IMR-90 (cell line): ENCODE results near the gene LY86. TPM values are rescaled to one million over a fixed set of nuclear protein-coding genes. Genes with fewer than 3 reads are reported as not detected.

Experiments used
- ATAC-seq: fragments of 200-7000 bp; cut with Tn5 transposase; 2 replicates; pipeline ENCODE4 v1.9.1; 2020; ENCODE audit warnings: low read depth, mild to moderate bottlenecking, moderate library complexity
- BruUV-seq: library from RNA; stranded (reverse); fragments of 400-500 nt; replicated peaks from 2 replicates; lab custom pipeline; 2021; lab: Mats Ljungman, UMichigan
- CTCF ChIA-PET: fragments of 300-600 bp; formaldehyde crosslinking; extraction: SDS; loops from one replicate; lab custom pipeline; 2021; ENCODE audit warnings: antibody characterized with exemption; lab: Yijun Ruan, JAX
- POLR2A ChIA-PET: fragments of 300-600 bp; sonication (Branson Sonifier 250); formaldehyde crosslinking; loops from one replicate; lab custom pipeline; 2022; ENCODE audit warnings: antibody characterized with exemption; ENCODE audit not compliant: unreplicated experiment; lab: Charles Lee
- DNase-seq: peaks from one replicate; pipeline ENCODE4 v3.0.0; 2013
- H2AFZ ChIP-seq: replicated peaks from 2 replicates; pipeline ENCODE3; 2013; ENCODE audit warnings: low read length, mild to moderate bottlenecking; ENCODE audit not compliant: poor library complexity
- H2AK5ac ChIP-seq: 2 replicates; pipeline ENCODE4 v1.6.1; 2013; ENCODE audit warnings: low read depth, low read length, inconsistent platforms
- H2AK9ac ChIP-seq: replicated peaks from 2 replicates; pipeline ENCODE3; 2013; ENCODE audit warnings: mild to moderate bottlenecking, low read depth, low read length, moderate library complexity; ENCODE audit not compliant: poor library complexity
- H2BK120ac ChIP-seq: 2 replicates; pipeline ENCODE4 v1.6.1; 2013; ENCODE audit warnings: low read depth, low read length, inconsistent platforms
- H2BK15ac ChIP-seq: 3 replicates; pipeline ENCODE4 v1.6.1; 2013; ENCODE audit warnings: low read depth, low read length, inconsistent platforms
- H2BK20ac ChIP-seq: 2 replicates; pipeline ENCODE4 v1.6.1; 2013; ENCODE audit warnings: low read depth, mild to moderate bottlenecking, inconsistent platforms, low read length, moderate library complexity
- H2BK5ac ChIP-seq: 2 replicates; pipeline ENCODE4 v1.6.1; 2013; ENCODE audit warnings: mild to moderate bottlenecking, low read depth, low read length, inconsistent platforms; ENCODE audit not compliant: poor library complexity, severe bottlenecking
- H3K14ac ChIP-seq: replicated peaks from 2 replicates; pipeline ENCODE4 v1.6.1; 2013; ENCODE audit warnings: low read depth, low read length, inconsistent platforms
- H3K18ac ChIP-seq: 2 replicates; pipeline ENCODE4 v1.6.1; 2013; ENCODE audit warnings: low read depth, low read length, control low read depth
- H3K23ac ChIP-seq: 2 replicates; pipeline ENCODE4 v1.6.1; 2013; ENCODE audit warnings: low read depth, low read length, inconsistent platforms
- H3K27ac ChIP-seq: 2 replicates; pipeline ENCODE4 v1.5.1; 2013; ENCODE audit warnings: mild to moderate bottlenecking, control low read depth, low read length; ENCODE audit not compliant: insufficient read depth
- H3K27me3 ChIP-seq: 2 replicates; pipeline ENCODE4 v1.6.1; 2013; ENCODE audit warnings: low read length; ENCODE audit not compliant: control insufficient read depth, insufficient read depth
- H3K36me3 ChIP-seq: 2 replicates; pipeline ENCODE4 v1.6.1; 2013; ENCODE audit warnings: low read length, mixed read lengths; ENCODE audit not compliant: control insufficient read depth, insufficient read depth
- H3K4ac ChIP-seq: 2 replicates; pipeline ENCODE4 v1.6.1; 2013; ENCODE audit warnings: low read depth, low read length, inconsistent platforms
- H3K4me1 ChIP-seq: 2 replicates; pipeline ENCODE4 v1.6.1; 2013; ENCODE audit warnings: low read length, mixed read lengths; ENCODE audit not compliant: control insufficient read depth, insufficient read depth
- H3K4me2 ChIP-seq: 2 replicates; pipeline ENCODE4 v1.6.1; 2013; ENCODE audit warnings: low read depth, mild to moderate bottlenecking, control low read depth, low read length, moderate library complexity
- H3K4me3 ChIP-seq: 2 replicates; pipeline ENCODE4 v1.5.1; 2013; ENCODE audit warnings: low read depth, mild to moderate bottlenecking, control low read depth, low read length, moderate library complexity; ENCODE audit not compliant: insufficient read depth
- H3K56ac ChIP-seq: 2 replicates; pipeline ENCODE4 v1.6.1; 2013; ENCODE audit warnings: low read length, inconsistent platforms; ENCODE audit not compliant: insufficient read depth; ENCODE audit errors: extremely low read depth
- H3K79me1 ChIP-seq, 2 experiments: 2 replicates each; pipeline ENCODE4 v1.6.1; 2013; ENCODE audit warnings: low read length in 2 of 2, inconsistent platforms in 1 of 2, low read depth in 1 of 2
- H3K9ac ChIP-seq: 2 replicates; pipeline ENCODE4 v1.6.1; 2013; ENCODE audit warnings: low read depth, low read length, control low read depth
- H3K9me1 ChIP-seq: 2 replicates; pipeline ENCODE4 v1.6.1; 2013; ENCODE audit warnings: low read length, inconsistent platforms; ENCODE audit not compliant: insufficient read depth
- H3K9me3 ChIP-seq: 2 replicates; pipeline ENCODE4 v1.6.1; 2013; ENCODE audit warnings: low read length; ENCODE audit not compliant: control insufficient read depth, insufficient read depth
- H4K20me1 ChIP-seq: 2 replicates; pipeline ENCODE4 v1.6.1; 2013; ENCODE audit warnings: low read length, inconsistent platforms; ENCODE audit not compliant: insufficient read depth
- H4K5ac ChIP-seq: 2 replicates; pipeline ENCODE4 v1.6.1; 2013; ENCODE audit warnings: mild to moderate bottlenecking, low read depth, low read length, control low read depth
- H4K8ac ChIP-seq, 2 experiments: 2 replicates each; pipeline ENCODE4 v1.6.1; 2013; ENCODE audit warnings: low read depth in 2 of 2, low read length in 2 of 2, control low read depth in 1 of 2, inconsistent platforms in 1 of 2
- H4K91ac ChIP-seq: 2 replicates; pipeline ENCODE4 v1.6.1; 2013; ENCODE audit warnings: low read depth, low read length, inconsistent platforms; ENCODE audit not compliant: insufficient read depth
- BHLHE40 ChIP-seq: fragments of 150-350 bp; IDR thresholded peaks from 2 replicates; pipeline ENCODE4 v1.6.1; 2016; ENCODE audit warnings: mild to moderate bottlenecking, low read depth, low read length
- CEBPB ChIP-seq: IDR thresholded peaks from 2 replicates; pipeline ENCODE4 v1.6.1; 2012; ENCODE audit warnings: low read depth, low read length, improper control_type of control experiment
- CHD1 ChIP-seq: IDR thresholded peaks from 2 replicates; pipeline ENCODE4 v1.6.1; 2012; ENCODE audit warnings: low read depth, low read length, improper control_type of control experiment
- FOS ChIP-seq: fragments of 150-350 bp; IDR thresholded peaks from 2 replicates; pipeline ENCODE4 v1.6.1; 2016; ENCODE audit warnings: low read depth, low read length
- MAFK ChIP-seq: IDR thresholded peaks from 2 replicates; pipeline ENCODE4 v1.6.1; 2012; ENCODE audit warnings: low read depth, low read length, improper control_type of control experiment
- MAZ ChIP-seq: IDR thresholded peaks from 2 replicates; pipeline ENCODE4 v1.6.1; 2012; ENCODE audit warnings: low read depth, mild to moderate bottlenecking, low read length, improper control_type of control experiment, moderate library complexity, borderline replicate concordance
- MXI1 ChIP-seq: IDR thresholded peaks from 2 replicates; pipeline ENCODE4 v1.6.1; 2012; ENCODE audit warnings: low read depth, mild to moderate bottlenecking, low read length, moderate library complexity, borderline replicate concordance
- NFE2L2 ChIP-seq: fragments of 150-350 bp; IDR thresholded peaks from 2 replicates; pipeline ENCODE4 v1.6.1; 2016; ENCODE audit warnings: low read depth, mild to moderate bottlenecking, low read length
- POLR2A ChIP-seq: IDR thresholded peaks from 2 replicates; pipeline ENCODE4 v1.6.1; 2012; ENCODE audit warnings: mild to moderate bottlenecking, low read depth, low read length
- RAD21 ChIP-seq: IDR thresholded peaks from 2 replicates; pipeline ENCODE4 v1.6.1; 2012; ENCODE audit warnings: low read length, improper control_type of control experiment
- RCOR1 ChIP-seq: IDR thresholded peaks from 2 replicates; pipeline ENCODE4 v1.6.1; 2012; ENCODE audit warnings: mild to moderate bottlenecking, low read length, improper control_type of control experiment; ENCODE audit not compliant: insufficient replicate concordance
- RFX5 ChIP-seq: IDR thresholded peaks from 2 replicates; pipeline ENCODE4 v1.8.0; 2012; ENCODE audit warnings: low read depth, mild to moderate bottlenecking, low read length, moderate library complexity
- SMC3 ChIP-seq: fragments of 150-350 bp; IDR thresholded peaks from 2 replicates; pipeline ENCODE4 v1.6.1; 2016; ENCODE audit warnings: low read depth, mild to moderate bottlenecking, antibody characterized with exemption, low read length, moderate library complexity
- WGBS, 2 experiments: methylation state at CpG; one replicate each; pipeline versions ENCODE4 v1.1.5 to v1.1.7; 2013; ENCODE audit warnings: missing lambda C conversion rate in 2 of 2; ENCODE audit not compliant: insufficient read length in 1 of 2; ENCODE audit errors: extremely low coverage in 2 of 2; 5-methylcytosine and 5-hydroxymethylcytosine counted together
- dilution Hi-C: fragments of 300-500 bp; cut with HindIII; formaldehyde crosslinking; loops from one replicate; pipeline ENCODE4 v1.14.3; 2018; ENCODE audit warnings: low sequenced_read_pairs; ENCODE audit not compliant: unreplicated experiment
- in situ Hi-C: fragments of 300-500 bp; cut with MboI; formaldehyde crosslinking; loops from 3 replicates; pipeline ENCODE4 v1.14.3; 2019; ENCODE audit warnings: low sequenced_read_pairs, inconsistent platforms, mixed read lengths
- intact Hi-C: fragments of 100-400 bp; cut with micrococcal nuclease; formaldehyde crosslinking; loops from 2 replicates; pipeline ENCODE4 v1.10.0; 2022
- polyA plus RNA-seq, 3 experiments: library from polyadenylated mRNA; depleted of rRNA; stranded (reverse); fragments of >200 nt; gene quantifications; 2 replicates each; pipeline ENCODE4 v1.2.3, GENCODE V29; 2012; ENCODE audit warnings: low replicate concordance in 1 of 3
- total RNA-seq: library from RNA; depleted of rRNA; stranded (reverse); fragments of >200 nt; gene quantifications from 2 replicates; pipeline ENCODE4 v1.2.3, GENCODE V29; 2012
- TF ChIP-seq, protein P1 (sequence below): conservative IDR thresholded peaks from 2 replicates; pipeline ENCODE4 v1.5.1; 2012; ENCODE audit warnings: mild to moderate bottlenecking, low read depth, low read length, improper control_type of control experiment
- TF ChIP-seq, protein P2 (sequence below): fragments of 150-350 bp; IDR thresholded peaks from 2 replicates; pipeline ENCODE4 v1.6.1; 2017; ENCODE audit warnings: mild to moderate bottlenecking, antibody characterized with exemption, low read length, low read depth
- TF ChIP-seq, protein P3 (sequence below): fragments of 150-350 bp; IDR thresholded peaks from 2 replicates; pipeline ENCODE4 v1.6.1; 2016; ENCODE audit warnings: low read depth, mild to moderate bottlenecking, low read length, moderate library complexity, borderline replicate concordance

The LY86 gene
- total and polyA plus RNA-seq, 2 of the 4 experiments (the other 2 are of a cell fraction), result not detected

DNA sequence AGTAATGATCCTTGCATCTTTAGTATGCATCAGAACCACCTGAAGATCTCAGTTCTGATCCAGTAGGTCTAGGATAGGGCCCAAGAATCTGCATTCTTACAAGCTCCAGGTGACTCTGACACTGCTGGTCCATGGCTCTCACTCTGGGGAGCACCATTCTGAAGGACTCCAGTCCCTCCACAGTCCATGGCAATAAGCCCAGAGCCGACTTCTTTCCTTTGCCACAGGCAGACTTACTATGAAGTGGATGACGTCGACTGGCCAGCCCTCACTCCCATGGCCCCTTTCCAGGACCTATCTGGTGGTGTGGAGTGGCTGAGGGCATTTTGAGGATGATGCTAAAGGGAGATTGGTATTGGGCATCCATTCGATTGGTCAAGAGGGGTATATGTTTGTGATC, 21.8 kb upstream of the LY86 start:
- Histone ChIP-seq H2BK5ac (no peak overlapping the region), H2AK9ac (no peak overlapping the region), H3K56ac (no peak overlapping the region), H3K27ac (no peak overlapping the region), H3K4ac (no peak overlapping the region), H4K20me1 (no peaks in the 10 kb centered on the region), H4K5ac (no peak overlapping the region), H3K18ac (no peak overlapping the region), H3K14ac (no peak overlapping the region), H3K4me2 (no peak overlapping the region), H3K9ac (no peak overlapping the region), H4K91ac (no peak overlapping the region), H2BK120ac (no peak overlapping the region), H3K27me3 (no peaks in the 10 kb centered on the region), H3K4me3 (no peak overlapping the region), H3K79me1 (no peaks in the 10 kb centered on the region), H3K23ac (no peak overlapping the region), H2BK15ac (no peak overlapping the region), H2AK5ac (no peak overlapping the region), H3K36me3 (no peaks in the 10 kb centered on the region), H2BK20ac (no peak overlapping the region), H3K9me1 (no peaks in the 10 kb centered on the region), H2AFZ (no peak overlapping the region), H4K8ac (no peak overlapping the region), H3K4me1 (no peaks in the 10 kb centered on the region), H3K9me3 (no peaks in the 10 kb centered on the region)
- DNase-seq, result no peak
- TF ChIP-seq RCOR1 (no peak), MAFK (no peak), BHLHE40 (no peak), POLR2A (no peak), FOS (no peak), MAZ (no peak), CEBPB (no peak), RAD21 (no peak), MXI1 (no peak), RFX5 (no peak), NFE2L2 (no peak), CHD1 (no peak), SMC3 (no peak)
- TF ChIP-seq, protein P1, sequence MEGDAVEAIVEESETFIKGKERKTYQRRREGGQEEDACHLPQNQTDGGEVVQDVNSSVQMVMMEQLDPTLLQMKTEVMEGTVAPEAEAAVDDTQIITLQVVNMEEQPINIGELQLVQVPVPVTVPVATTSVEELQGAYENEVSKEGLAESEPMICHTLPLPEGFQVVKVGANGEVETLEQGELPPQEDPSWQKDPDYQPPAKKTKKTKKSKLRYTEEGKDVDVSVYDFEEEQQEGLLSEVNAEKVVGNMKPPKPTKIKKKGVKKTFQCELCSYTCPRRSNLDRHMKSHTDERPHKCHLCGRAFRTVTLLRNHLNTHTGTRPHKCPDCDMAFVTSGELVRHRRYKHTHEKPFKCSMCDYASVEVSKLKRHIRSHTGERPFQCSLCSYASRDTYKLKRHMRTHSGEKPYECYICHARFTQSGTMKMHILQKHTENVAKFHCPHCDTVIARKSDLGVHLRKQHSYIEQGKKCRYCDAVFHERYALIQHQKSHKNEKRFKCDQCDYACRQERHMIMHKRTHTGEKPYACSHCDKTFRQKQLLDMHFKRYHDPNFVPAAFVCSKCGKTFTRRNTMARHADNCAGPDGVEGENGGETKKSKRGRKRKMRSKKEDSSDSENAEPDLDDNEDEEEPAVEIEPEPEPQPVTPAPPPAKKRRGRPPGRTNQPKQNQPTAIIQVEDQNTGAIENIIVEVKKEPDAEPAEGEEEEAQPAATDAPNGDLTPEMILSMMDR, result no peak
- TF ChIP-seq, protein P2, sequence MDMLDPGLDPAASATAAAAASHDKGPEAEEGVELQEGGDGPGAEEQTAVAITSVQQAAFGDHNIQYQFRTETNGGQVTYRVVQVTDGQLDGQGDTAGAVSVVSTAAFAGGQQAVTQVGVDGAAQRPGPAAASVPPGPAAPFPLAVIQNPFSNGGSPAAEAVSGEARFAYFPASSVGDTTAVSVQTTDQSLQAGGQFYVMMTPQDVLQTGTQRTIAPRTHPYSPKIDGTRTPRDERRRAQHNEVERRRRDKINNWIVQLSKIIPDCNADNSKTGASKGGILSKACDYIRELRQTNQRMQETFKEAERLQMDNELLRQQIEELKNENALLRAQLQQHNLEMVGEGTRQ, result no peak
- TF ChIP-seq, protein P3, sequence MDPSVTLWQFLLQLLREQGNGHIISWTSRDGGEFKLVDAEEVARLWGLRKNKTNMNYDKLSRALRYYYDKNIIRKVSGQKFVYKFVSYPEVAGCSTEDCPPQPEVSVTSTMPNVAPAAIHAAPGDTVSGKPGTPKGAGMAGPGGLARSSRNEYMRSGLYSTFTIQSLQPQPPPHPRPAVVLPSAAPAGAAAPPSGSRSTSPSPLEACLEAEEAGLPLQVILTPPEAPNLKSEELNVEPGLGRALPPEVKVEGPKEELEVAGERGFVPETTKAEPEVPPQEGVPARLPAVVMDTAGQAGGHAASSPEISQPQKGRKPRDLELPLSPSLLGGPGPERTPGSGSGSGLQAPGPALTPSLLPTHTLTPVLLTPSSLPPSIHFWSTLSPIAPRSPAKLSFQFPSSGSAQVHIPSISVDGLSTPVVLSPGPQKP, result no peak
- CTCF ChIA-PET, result no interaction called here
- POLR2A ChIA-PET, result no interaction called here
- ATAC-seq, result no peak
- dilution Hi-C loops, result no loop called here
- no CpG with 5 or more reads among the region's 4 CpGs for WGBS, 2 experiments
- in situ Hi-C loops, result no loop called here
- no TSS peak for BruUV-seq
- intact Hi-C loops, result no loop called here
